C4-2B (cell line): ENCODE data around the gene MRAP2.

Source experiments
- H3K27ac ChIP-seq: fragments of 450-650 bp; 2 replicates; pipeline ENCODE4 v1.5.1; 2017
- CTCF ChIP-seq: fragments of 450-650 bp; conservative IDR thresholded peaks from 2 replicates; pipeline ENCODE4 v1.5.1; 2017; ENCODE audit warnings: mild to moderate bottlenecking
- ZFX ChIP-seq: fragments of 450-650 bp; IDR thresholded peaks from 2 replicates; pipeline ENCODE4 v1.6.1; 2017

Gene MRAP2

GRCh38 chr6:84137989-84138575 is 104.5 kb downstream of the MRAP2 start:
- no peak overlapping the region for H3K27ac ChIP-seq
- no peak for TF ChIP-seq CTCF
- TF ChIP-seq ZFX: no peak

GRCh38 chr6:84139311-84139710 is 105.7 kb downstream of the MRAP2 start:
- TF ChIP-seq CTCF (no peak), ZFX (no peak)
- no peak overlapping the region for H3K27ac ChIP-seq
